Dermis blood vessel endothelial cell (primary cell): ENCODE data around the gene LENEP. TPM values are rescaled to one million over a fixed set of nuclear protein-coding genes. Genes with fewer than 3 reads are reported as not detected.

Source experiments
- DNase-seq: peaks from one replicate; pipeline ENCODE4 v3.0.0; 2010
- total RNA-seq: library from RNA; depleted of rRNA; stranded (reverse); fragments of >200 nt; gene quantifications from 2 replicates; pipeline ENCODE4 v1.2.3, GENCODE V29; 2014

LENEP gene, protein sequence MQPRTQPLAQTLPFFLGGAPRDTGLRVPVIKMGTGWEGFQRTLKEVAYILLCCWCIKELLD
- not detected in 2 replicates for total RNA-seq

DNA sequence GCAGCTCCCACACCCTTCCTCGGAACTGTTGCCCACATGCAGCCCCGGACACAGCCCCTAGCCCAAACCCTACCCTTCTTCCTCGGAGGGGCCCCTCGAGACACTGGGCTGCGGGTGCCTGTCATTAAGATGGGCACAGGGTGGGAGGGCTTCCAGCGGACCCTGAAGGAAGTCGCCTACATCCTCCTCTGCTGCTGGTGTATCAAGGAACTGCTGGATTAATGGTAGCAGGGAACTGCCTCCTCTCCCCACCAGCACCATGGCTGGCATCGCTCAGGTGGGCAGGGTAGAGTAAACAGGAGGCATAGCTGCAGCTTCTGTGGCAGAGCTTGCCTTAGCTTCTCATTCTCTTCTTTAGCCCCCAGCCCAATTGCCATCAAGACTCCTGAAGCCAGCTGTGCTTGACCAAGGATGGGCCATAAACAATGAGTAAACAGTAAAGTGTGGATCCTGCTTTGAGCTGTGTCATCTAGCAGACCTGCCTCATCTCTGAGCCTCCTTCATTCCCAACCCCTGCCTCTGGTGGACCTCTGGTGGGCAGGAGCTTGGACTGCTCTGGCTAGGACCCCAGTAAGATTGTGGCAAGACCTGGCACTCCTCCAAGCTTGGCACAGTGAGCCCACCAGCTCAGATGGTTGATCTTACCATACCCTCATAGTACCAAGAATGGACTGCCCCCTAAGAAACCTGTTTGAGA lies at the start of gene LENEP:
Gene LENEP, plus strand, starts transcription at position 15 of the 697 bp plus-strand sequence. Its CDS starts 22 bp downstream, at position 37.
- no peak for DNase-seq

DNA sequence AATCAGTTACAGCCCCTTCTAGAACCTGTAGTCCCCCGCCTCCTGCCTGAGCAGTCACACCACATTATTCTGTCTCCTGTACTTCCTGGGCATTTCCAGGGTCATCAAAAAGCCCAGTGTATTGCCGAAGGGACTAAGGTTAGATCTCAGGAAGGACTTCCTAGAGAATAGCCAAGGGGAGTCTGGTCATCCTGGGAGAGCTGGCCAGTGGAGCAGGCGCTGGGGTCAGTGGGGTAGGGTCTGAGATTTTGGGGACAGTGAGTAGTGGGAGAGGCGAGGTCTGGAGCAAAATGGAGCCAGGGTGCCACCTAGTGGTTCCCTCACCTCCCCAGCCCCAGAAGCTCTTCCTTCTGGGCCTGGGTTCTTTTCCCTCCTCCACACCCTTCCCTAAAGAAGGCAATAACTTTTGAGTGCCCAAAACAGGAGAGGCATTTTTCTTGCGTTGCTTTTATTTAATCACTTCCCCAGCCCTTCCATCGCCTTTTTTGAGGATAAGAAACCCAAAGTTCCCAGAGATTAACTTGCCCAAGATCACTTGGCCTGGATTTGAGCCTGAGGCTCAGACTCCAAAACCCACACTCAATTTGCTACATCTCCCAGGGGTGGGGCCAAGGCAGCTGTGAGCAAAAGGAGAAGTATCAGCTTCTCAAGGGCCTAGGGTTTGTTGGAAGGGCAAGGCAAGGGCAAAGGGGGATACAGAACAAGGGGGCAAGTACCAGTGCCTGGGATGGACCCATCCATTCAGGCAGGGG lies 49.6 kb upstream of the LENEP start:
- DNase-seq, result peak; percentile 60

DNA sequence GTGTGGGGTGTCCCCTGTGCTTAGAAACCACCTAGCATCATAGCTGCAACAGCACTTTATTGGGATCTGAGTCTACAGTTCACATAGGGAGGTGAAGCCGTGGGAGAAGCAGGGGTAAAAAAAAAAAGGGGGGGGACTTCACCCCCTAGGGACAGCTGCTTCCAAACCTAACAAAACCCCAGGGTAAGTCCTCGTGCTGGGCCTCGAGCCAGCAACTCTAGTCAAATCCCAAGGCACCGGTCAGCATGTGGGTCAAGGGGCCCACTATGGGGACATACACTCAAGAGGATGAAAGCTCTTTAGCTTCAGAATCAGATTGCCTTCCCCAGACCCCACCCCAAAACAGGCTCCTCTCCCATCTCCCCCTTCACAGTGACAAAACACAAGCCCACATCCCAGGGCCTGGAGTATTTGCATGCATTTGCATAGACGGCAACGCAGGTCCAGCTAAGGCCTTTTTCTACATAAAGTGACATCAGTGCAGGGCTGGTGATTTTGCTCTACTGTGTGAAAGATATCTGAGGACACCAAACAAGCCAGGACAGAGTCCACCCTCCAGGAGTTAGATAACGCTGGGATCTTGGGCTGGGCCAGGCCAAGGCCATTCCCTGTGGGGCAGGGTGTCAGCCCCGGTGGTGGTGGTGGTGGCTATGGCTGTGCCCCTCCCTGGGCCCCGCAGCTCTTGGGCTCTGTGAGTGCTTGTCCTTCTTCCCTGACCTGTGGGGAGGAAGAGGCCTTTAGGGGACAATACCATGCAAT lies 48.8 kb upstream of the LENEP start:
- no peak for DNase-seq

DNA sequence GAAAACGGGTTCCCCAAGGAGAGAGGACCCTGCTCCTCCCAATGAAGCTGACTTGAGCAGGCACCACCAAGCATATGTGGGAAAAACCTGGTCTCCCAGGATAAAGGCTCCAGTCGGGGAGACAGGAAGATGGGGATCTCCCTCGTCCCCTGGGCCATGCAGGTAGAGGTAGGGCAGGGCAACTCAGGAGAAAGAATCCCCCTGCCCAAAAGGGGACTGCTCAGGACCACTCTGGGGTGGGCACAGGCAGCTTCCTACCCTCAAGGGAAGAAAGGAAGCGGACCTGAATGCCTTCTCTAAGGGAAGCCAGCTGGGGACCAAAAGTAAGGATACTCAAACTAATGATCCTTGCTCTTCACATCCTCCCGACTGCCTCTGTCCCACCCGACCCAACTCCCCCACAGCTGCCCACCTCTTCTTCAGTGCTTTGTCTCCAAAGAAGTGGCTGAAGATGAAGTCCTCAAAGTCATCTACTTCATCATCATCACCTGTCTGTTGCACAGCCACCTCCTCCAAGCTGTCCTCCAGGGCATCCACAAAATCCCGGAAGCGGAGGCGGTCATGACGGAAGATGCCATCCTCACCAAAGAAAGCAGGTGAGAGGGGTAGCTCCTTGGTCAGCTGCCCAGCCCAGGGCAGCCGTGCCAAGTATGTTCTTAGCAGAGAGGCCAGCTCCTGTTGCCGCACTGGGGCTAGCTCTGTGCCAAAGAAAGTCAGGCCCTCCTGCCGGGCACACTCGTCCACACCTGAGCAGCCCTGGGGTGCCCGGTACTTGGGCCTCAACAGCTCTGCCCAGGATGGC lies 48.0 kb upstream of the LENEP start:
- no peak for DNase-seq

DNA sequence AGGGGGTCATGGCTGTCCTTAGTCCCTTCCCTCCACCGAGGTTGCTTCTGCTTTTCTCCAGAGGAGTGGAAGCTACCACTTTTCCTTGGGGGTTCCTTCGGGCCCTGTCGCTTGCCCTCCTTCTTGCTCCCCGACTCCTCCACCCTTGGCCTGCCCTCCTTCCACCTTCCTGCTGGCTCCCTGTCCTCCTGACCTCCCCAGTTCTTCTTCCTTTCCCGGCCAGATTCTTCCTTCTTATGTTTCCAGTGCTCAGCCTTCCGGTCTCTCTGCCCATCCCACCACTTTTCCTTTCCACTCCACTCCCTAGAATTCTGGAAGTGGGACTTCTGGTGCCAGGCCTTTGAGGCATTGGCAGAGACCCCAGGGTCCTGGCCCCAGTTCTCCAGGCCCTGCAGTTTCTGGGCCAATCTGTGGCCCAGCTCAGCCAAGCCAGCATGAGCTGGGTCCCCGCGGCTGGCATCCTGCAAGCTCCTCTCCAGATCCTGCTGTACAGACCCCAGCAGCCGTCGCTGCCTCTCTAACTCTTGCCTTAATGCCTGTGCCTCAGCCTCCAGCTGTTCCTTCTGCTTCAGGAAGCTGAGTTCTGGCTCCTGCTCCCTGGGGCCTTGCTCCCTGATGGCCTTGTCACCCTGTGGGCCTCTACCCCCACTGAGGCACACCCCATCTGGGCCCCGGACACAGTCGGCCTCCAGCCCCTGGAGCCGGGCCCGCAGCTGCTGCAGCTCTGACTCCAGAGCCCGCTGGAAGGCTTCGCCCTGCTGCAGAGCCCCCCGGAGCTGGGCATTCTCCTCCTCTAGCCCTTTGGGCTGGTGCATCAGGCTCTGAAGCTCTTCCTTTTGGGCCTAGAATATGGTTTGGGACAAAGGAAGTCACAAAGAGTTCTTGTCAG lies 47.2 kb upstream of the LENEP start:
- no peak for DNase-seq

- no peak for DNase-seq
These were observed 45.3 kb upstream of the LENEP start for GRCh38 chr1:154948079-154948478.

DNA sequence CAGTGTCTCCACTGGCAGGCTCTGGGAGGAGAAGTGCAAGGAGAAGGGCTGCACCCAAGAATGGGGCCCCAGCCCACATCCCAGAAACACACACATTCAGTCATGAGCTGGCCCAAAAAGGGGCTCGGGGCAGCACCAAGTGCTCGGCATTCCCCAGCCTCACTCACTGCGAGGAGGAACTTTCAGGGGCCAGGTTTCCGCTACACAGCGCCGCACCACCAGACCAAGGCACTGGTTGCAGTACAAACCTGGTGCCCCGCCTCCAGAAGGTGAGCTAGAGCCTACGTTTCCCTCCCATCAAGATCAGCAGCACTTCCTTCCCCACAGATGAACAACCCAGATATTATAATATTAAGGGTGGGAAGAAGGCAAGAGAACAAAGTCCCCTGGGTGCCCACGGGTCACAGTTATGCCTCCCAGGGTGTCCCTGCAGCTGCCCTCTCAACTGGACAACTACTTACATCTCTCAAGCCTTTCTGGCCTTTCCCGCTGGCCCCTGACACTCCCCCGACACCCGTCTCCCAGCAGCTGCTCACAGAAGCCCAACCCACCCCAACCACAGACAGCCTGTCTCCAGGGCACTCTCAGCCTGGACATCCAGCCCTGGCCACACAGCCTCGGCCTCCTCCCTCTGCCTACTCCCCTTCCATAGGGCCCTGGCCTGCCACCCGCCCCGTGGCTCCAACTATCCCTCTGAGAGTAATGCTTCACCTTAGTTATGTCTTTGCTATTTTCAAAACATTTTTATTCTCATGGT lies 41.3 kb upstream of the LENEP start:
- DNase-seq, result no peak

- DNase-seq, result no peak
These were observed 40.7 kb upstream of the LENEP start for GRCh38 chr1:154952664-154953063.

DNA sequence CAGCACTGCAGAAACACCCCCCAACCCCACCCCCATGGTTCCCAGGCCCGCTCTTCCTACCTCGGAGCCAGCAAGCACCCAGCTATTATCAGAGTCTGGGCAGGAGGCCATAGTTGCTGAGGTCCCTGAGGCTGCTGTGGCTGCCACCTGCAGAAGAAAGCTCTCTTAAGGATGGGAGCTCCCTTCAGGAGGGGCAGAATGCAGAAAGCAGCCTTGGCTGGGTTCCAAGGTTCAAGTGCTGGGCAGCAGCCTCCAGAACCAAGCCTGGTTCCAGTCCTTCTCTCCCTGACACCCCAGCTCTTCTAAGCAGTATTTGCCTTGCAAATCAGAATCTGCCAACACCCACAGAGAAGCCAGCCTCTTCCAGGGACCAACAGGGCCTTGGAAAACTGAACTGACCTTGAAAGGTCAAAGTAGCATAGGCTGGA lies 39.8 kb upstream of the LENEP start:
- no peak for DNase-seq

DNA sequence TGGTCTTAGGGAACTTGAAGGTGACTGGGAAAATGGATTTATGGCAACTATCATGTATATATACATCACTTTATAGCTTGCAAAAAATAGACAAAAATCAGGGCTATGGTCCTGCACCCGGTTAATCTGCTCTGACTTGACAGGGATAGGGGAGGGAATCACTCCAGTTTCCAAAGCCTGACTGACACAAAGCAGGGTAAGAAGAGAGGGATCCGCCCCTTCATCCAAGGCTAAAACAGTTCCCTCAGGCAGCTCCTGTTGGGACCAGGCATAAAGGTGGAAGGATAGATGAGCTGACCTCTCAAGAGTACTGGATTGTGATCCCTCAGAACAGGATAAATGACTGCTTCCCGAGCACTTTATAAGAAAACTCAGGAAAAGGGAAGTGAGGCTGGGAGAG lies 38.8 kb upstream of the LENEP start:
- no peak for DNase-seq

- peak; percentile 92 for DNase-seq
These were observed 38.2 kb upstream of the LENEP start for GRCh38 chr1:154955039-154955717.

GRCh38 chr1:154955718-154956543 lies 37.5 kb upstream of the LENEP start, which contains the start of gene PBXIP1:
PBXIP1 (minus strand) TSS chr1:154956099; CDS start chr1:154953721, 2,378 bp downstream.
- DNase-seq, result peak; percentile 94

DNA sequence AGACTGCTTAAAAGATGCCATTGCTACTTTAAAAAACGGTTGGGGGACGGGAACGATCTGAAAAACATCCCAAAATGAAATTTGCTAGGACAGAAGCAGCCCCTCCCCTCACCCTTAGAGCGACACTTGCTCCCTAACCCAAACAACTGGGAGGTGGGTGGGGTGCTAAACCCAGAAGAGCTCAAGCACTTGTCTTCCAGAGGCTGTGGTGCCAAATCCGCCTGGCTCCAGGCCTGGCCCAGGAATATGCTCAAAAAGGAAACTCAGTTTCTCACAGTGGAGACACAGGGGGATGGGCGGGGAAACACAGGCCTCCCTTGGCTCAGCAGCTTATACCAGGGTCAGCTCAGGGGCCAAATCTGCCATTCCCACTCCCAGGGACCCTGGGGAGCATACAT lies 36.8 kb upstream of the LENEP start:
- peak; percentile 27 for DNase-seq

- DNase-seq, result no peak
These were observed 36.2 kb upstream of the LENEP start for GRCh38 chr1:154957091-154957657.

DNA sequence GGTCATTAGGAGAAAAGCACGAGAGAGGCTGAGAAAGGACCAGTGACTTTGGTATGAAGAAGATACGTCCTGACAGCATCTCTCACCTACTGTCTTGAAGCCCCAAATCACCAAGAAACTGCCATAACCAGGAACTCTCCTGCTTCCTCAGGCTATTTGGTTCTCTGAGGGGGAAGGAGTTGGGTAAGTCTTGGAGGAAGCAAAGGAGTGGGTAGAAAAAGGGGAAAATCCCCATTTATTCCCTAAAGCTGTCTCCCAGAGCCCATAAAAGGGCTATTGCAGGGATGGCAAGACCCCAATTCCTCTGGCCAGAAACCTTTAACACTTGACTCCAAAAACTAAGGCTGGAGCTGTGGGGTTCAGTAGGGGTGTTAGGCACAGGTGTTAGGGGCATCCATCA lies 35.4 kb upstream of the LENEP start:
- no peak for DNase-seq

DNA sequence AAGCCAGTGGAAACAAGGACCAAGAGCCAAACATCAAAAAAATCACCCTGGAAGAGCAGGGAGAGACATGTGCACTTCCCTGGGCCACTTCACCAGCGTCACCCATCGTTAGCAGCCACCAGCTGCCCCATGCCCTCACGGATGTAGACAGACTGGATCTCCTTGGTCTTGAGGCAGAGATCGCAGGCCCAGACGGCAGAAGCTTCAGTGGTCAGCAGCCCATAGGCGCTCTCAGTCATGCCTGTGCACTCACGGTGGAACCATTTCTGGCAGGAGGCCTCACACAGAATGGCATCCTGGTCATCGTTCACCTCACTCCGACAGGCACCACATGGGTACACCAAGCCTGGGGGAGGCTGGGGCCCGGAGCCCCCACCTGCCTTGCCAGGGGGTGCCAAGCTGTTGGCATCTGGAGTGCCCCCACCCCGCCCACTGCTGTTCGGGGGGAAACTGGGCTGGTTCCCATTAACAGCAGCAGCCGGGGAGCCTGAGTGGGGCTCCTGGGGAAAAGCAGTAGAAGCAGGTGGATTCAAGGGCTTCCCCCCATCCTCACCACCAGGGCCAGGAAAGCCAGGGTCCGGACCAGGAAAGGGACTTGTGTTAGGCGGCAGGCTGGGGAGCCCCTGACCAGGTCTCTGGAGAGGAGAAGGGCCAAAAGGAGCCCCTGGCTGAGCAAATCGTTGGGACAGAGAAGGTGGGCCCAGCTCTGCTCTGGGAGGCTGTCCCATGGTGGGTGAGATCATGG lies 34.5 kb upstream of the LENEP start:
- DNase-seq, result no peak

DNA sequence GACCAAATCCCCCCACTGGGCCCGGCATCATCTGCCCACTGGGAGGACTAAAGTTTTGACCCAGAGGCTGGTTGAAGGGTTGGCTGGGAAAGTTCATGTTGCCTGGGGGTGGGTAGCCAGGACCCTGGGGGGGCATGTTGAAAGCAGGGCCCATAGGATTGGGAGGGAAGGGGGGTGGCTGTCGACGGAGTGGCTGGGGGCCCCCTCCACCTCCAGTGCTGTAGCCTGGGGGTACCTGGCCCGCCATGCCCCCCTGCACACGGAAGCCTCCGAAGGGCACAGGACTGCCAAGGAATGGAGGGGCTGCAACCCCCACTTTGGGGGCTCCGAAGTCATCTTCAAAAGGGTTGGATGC lies 34.0 kb upstream of the LENEP start:
- no peak for DNase-seq
